Liver (tissue), 9 donors: ENCODE results near the gene SET. TPM values are rescaled to one million over a fixed set of nuclear protein-coding genes. Genes with fewer than 3 reads are reported as not detected.

Experiments used
- DNase-seq: peaks from one replicate; pipeline ENCODE4 v3.0.0-alpha.2; 2017; ENCODE audit warnings: low spot score
- H3K27ac ChIP-seq, 2 donors: one replicate each; pipeline ENCODE4 v1.7.0; 2013; ENCODE audit warnings: inconsistent platforms in 2 of 2, low read length in 2 of 2, control low read depth in 1 of 2, low read depth in 1 of 2, mild to moderate bottlenecking in 1 of 2
- H3K27me3 ChIP-seq, 4 donors: one replicate each; pipeline versions ENCODE4 v1.6.1 to v1.7.0; 2013; ENCODE audit warnings: low read length in 3 of 4, inconsistent platforms in 1 of 4, mild to moderate bottlenecking in 1 of 4, moderate library complexity in 1 of 4; ENCODE audit not compliant: control insufficient read depth in 4 of 4, insufficient read depth in 4 of 4
- H3K36me3 ChIP-seq, 4 donors: one replicate each; pipeline versions ENCODE4 v1.6.1 to v1.7.0; 2013; ENCODE audit warnings: low read length in 3 of 4, mild to moderate bottlenecking in 3 of 4, low read depth in 1 of 4, moderate library complexity in 1 of 4; ENCODE audit not compliant: control insufficient read depth in 4 of 4, insufficient read depth in 3 of 4
- H3K4me1 ChIP-seq, 4 donors: one replicate each; pipeline versions ENCODE4 v1.6.1 to v1.7.0; 2013; ENCODE audit warnings: low read length in 3 of 4, mild to moderate bottlenecking in 3 of 4, moderate library complexity in 1 of 4; ENCODE audit not compliant: control insufficient read depth in 4 of 4, insufficient read depth in 4 of 4
- H3K4me3 ChIP-seq, 3 donors: one replicate each; pipeline versions ENCODE4 v1.6.1 to v1.7.0; 2013; ENCODE audit warnings: low read length in 3 of 3, control low read depth in 1 of 3, low read depth in 1 of 3, mild to moderate bottlenecking in 1 of 3
- H3K9ac ChIP-seq, 2 donors: one replicate each; pipeline ENCODE4 v1.7.0; 2013; ENCODE audit warnings: low read length in 2 of 2, mild to moderate bottlenecking in 2 of 2, moderate library complexity in 2 of 2, control low read depth in 1 of 2, low read depth in 1 of 2
- H3K9me3 ChIP-seq, 4 donors: one replicate each; pipeline versions ENCODE4 v1.6.1 to v1.7.0; 2013; ENCODE audit warnings: low read length in 3 of 4; ENCODE audit not compliant: control insufficient read depth in 4 of 4
- ATF3 ChIP-seq: IDR thresholded peaks from 2 replicates; pipeline ENCODE4 v1.6.1; 2016; ENCODE audit warnings: antibody characterized with exemption
- CTCF ChIP-seq: fragments of 150-350 bp; IDR thresholded peaks from 2 replicates; pipeline ENCODE4 v1.5.1; 2017; ENCODE audit warnings: improper control_type of control experiment, low read depth, low read length; ENCODE audit not compliant: missing input control
- EGR1 ChIP-seq, 2 donors: IDR thresholded peaks; 2 replicates each; pipeline ENCODE4 v1.6.1; 2016 to 2018; ENCODE audit warnings: antibody characterized with exemption in 2 of 2, low read depth in 2 of 2
- FOXA1 ChIP-seq: IDR thresholded peaks from 2 replicates; pipeline ENCODE4 v1.6.1; 2016; ENCODE audit warnings: antibody characterized with exemption
- HNF4G ChIP-seq: IDR thresholded peaks from 2 replicates; pipeline ENCODE4 v1.6.1; 2016; ENCODE audit warnings: antibody characterized with exemption
- MAX ChIP-seq: IDR thresholded peaks from 2 replicates; pipeline ENCODE4 v1.6.1; 2016; ENCODE audit warnings: antibody characterized with exemption
- REST ChIP-seq: IDR thresholded peaks from 2 replicates; pipeline ENCODE4 v1.6.1; 2016; ENCODE audit warnings: antibody characterized with exemption, mild to moderate bottlenecking
- RXRA ChIP-seq, 2 donors: IDR thresholded peaks; 2 replicates each; pipeline ENCODE4 v1.6.1; 2017 to 2018; ENCODE audit warnings: antibody characterized with exemption in 2 of 2, mild to moderate bottlenecking in 1 of 2
- SP1 ChIP-seq: IDR thresholded peaks from 2 replicates; pipeline ENCODE4 v1.6.1; 2018; ENCODE audit warnings: antibody characterized with exemption, mild to moderate bottlenecking
- TAF1 ChIP-seq: conservative IDR thresholded peaks from 2 replicates; pipeline ENCODE4 v1.6.1; 2016; ENCODE audit warnings: antibody characterized with exemption, mild to moderate bottlenecking
- WGBS: extraction: QIAGEN DNeasy Blood & Tissue Kit; methylation state at CpG from one replicate; pipeline ENCODE4 v1.1.7; 2013; 5-methylcytosine and 5-hydroxymethylcytosine counted together
- polyA plus RNA-seq, 2 donors: library from polyadenylated mRNA; stranded (reverse) in 1 of 2; unstranded in 1 of 2; fragments of 200-250 nt in 1 of 2; fragments of >200 nt in 1 of 2; fragmentation: Nextera tagmentation in 1 of 2; extraction: Ambion mirVana in 1 of 2; gene quantifications; one replicate each; pipeline versions ENCODE4 v1.2.1 to v1.2.3, GENCODE V29; 2013 to 2015
- total RNA-seq, 2 donors: library from RNA; depleted of rRNA; stranded (reverse); fragments of >200 nt; gene quantifications; one replicate each; pipeline ENCODE4 v1.2.3, GENCODE V29; 2014
- donor health status: healthy.
- donor health status: healthy.
- donor health status: healthy.
- donor health status: healthy.
- donor health status: healthy.

Gene SET
- total and polyA plus RNA-seq, 4 donors, result 58.2 to 95.6 (median 69.3) TPM

- TF ChIP-seq REST, result no peak
Observed at GRCh38 chr9:128723866-128724743, 35.1 kb downstream of the SET start, which contains the start of gene ZDHHC12 (continued).

- Histone ChIP-seq H3K4me3 (peak overlapping the region; percentile 3 to 81 (median 76)), H3K36me3 (peaks cover 0 to 8% (median under 1%) of the 10 kb centered on the region in 4 donors), H3K9ac (peak overlapping the region in 1 of 2 donors; percentile 57), H3K27me3 (no peaks in the 10 kb centered on the region), H3K9me3 (no peaks in the 10 kb centered on the region), H3K4me1 (peaks cover 4 to 20% (median 14%) of the 10 kb centered on the region in 4 donors), H3K27ac (peak overlapping the region in 1 of 2 donors; percentile 30)
- DNase-seq, result peak; percentile 59
- WGBS, result 38% methylated on average over 10 of the region's 10 CpGs
- TF ChIP-seq HNF4G (no peak), CTCF (no peak), TAF1 (no peak), RXRA (IDR thresholded peaks at IDR 0.05) (no peak), ATF3 (no peak), FOXA1 (no peak), SP1 (peak; percentile 23)
Observed at GRCh38 chr9:128724744-128725211, 35.8 kb downstream of the SET start.

- no peaks in the 10 kb centered on the region for H3K9me3 ChIP-seq
- H3K36me3 ChIP-seq, result peaks cover 3 to 20% (median 12%) of the 10 kb centered on the region in 4 donors
- no peak overlapping the region for H3K9ac ChIP-seq
- H3K27me3 ChIP-seq, result no peaks in the 10 kb centered on the region
- 92% methylated on average over 5 of the region's 5 CpGs for WGBS
- no peak overlapping the region for H3K4me3 ChIP-seq
- no peak overlapping the region for H3K27ac ChIP-seq
- peaks cover 4 to 19% (median 13%) of the 10 kb centered on the region in 4 donors for H3K4me1 ChIP-seq
- no peak for TF ChIP-seq HNF4G
- no peak for TF ChIP-seq MAX
- no peak for TF ChIP-seq EGR1 (IDR thresholded peaks at IDR 0.05; ENCODE audit: low read depth in 2 of 2)
- TF ChIP-seq SP1, result no peak
- no peak for DNase-seq
Observed at GRCh38 chr9:128727640-128728248, 38.7 kb downstream of the SET start.
